Calu3 (cell line): ENCODE data around the gene ACOT2. TPM values are rescaled to one million over a fixed set of nuclear protein-coding genes. Genes with fewer than 3 reads are reported as not detected.
A peak's percentile ranks its signal among the peaks of the same experiment; 100 is the strongest.

ENCODE experiments used
- BruUV-seq: library from RNA; stranded (reverse); fragments of 400-500 nt; replicated peaks from 2 replicates; lab custom pipeline; 2021; lab: Mats Ljungman, UMichigan
- CTCF ChIA-PET: fragments of 300-600 bp; sonication (Branson Sonifier 250); formaldehyde crosslinking; loops from one replicate; lab custom pipeline; 2022; ENCODE audit warnings: antibody characterized with exemption; lab: Charles Lee
- DNase-seq: peaks from one replicate; pipeline ENCODE4 v3.0.0; 2022
- H3K27ac Mint-ChIP-seq: one replicate; pipeline ENCODE4 v1.8.0; 2022; ENCODE audit warnings: mixed read lengths; ENCODE audit not compliant: unreplicated experiment
- H3K27me3 Mint-ChIP-seq: one replicate; pipeline ENCODE4 v1.8.0; 2022; ENCODE audit warnings: mixed read lengths; ENCODE audit not compliant: unreplicated experiment
- H3K36me3 Mint-ChIP-seq: one replicate; pipeline ENCODE4 v1.8.0; 2022; ENCODE audit warnings: mild to moderate bottlenecking, moderate library complexity, mixed read lengths; ENCODE audit not compliant: insufficient read depth, unreplicated experiment
- H3K4me1 Mint-ChIP-seq: one replicate; pipeline ENCODE4 v1.8.0; 2022; ENCODE audit warnings: mild to moderate bottlenecking, low read depth, mixed read lengths; ENCODE audit not compliant: unreplicated experiment
- H3K4me3 Mint-ChIP-seq: one replicate; pipeline ENCODE4 v1.8.0; 2022; ENCODE audit warnings: mild to moderate bottlenecking, low read depth, moderate library complexity, mixed read lengths; ENCODE audit not compliant: unreplicated experiment
- H3K9me3 Mint-ChIP-seq: one replicate; pipeline ENCODE4 v1.8.0; 2022; ENCODE audit warnings: low read depth, mixed read lengths; ENCODE audit not compliant: unreplicated experiment
- intact Hi-C: fragments of 100-400 bp; cut with micrococcal nuclease; formaldehyde crosslinking; loops from one replicate; pipeline ENCODE4 v1.10.0; 2022; ENCODE audit not compliant: unreplicated experiment
- total RNA-seq: library from RNA; stranded (reverse); gene quantifications from 2 replicates; pipeline ENCODE4 v1.2.3, GENCODE V29; 2022
- TF ChIP-seq, protein P1 (sequence below): fragments of 200-600 bp; IDR thresholded peaks from one replicate; pipeline ENCODE4 v1.8.0; 2022; ENCODE audit warnings: antibody characterized with exemption; ENCODE audit not compliant: unreplicated experiment

Gene ACOT2
- total RNA-seq, 1 experiment from 2014 or later = 18.5 TPM

DNA sequence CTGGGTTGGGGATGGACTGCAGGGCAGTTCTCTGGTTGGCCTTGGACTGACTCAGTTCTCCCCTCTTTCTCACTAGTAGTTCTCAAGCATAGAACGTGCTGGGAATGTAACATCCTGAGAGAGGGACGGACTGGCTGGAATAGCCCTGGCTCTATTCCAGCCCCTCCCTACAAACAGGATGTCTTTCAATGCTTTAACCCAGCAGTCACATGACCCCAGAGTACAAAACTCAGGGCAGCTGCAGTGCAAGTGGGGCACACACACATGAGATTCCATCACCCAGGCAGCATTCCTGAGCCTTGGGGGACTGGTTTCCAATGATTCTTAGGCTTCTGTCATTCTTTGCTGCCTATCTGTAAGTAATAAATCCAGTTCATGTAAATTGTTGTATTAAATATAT, 41.7 kb downstream of the ACOT2 start:
- Mint-ChIP-seq H3K27ac (no peak overlapping the region), H3K9me3 (no peaks in the 10 kb centered on the region), H3K4me3 (no peak overlapping the region), H3K36me3 (peaks cover 18% of the 10 kb centered on the region), H3K4me1 (no peaks in the 10 kb centered on the region), H3K27me3 (no peaks in the 10 kb centered on the region)
- BruUV-seq = no TSS peak
- intact Hi-C loops = no loop called here
- DNase-seq = no peak
- CTCF ChIA-PET = interaction anchor here (0.7 kb wide), 1 partner anchor 103 kb away, joined by 3 read pairs; no protein-coding TSS in a partner anchor
- TF ChIP-seq, protein P1, sequence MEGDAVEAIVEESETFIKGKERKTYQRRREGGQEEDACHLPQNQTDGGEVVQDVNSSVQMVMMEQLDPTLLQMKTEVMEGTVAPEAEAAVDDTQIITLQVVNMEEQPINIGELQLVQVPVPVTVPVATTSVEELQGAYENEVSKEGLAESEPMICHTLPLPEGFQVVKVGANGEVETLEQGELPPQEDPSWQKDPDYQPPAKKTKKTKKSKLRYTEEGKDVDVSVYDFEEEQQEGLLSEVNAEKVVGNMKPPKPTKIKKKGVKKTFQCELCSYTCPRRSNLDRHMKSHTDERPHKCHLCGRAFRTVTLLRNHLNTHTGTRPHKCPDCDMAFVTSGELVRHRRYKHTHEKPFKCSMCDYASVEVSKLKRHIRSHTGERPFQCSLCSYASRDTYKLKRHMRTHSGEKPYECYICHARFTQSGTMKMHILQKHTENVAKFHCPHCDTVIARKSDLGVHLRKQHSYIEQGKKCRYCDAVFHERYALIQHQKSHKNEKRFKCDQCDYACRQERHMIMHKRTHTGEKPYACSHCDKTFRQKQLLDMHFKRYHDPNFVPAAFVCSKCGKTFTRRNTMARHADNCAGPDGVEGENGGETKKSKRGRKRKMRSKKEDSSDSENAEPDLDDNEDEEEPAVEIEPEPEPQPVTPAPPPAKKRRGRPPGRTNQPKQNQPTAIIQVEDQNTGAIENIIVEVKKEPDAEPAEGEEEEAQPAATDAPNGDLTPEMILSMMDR = no peak

DNA sequence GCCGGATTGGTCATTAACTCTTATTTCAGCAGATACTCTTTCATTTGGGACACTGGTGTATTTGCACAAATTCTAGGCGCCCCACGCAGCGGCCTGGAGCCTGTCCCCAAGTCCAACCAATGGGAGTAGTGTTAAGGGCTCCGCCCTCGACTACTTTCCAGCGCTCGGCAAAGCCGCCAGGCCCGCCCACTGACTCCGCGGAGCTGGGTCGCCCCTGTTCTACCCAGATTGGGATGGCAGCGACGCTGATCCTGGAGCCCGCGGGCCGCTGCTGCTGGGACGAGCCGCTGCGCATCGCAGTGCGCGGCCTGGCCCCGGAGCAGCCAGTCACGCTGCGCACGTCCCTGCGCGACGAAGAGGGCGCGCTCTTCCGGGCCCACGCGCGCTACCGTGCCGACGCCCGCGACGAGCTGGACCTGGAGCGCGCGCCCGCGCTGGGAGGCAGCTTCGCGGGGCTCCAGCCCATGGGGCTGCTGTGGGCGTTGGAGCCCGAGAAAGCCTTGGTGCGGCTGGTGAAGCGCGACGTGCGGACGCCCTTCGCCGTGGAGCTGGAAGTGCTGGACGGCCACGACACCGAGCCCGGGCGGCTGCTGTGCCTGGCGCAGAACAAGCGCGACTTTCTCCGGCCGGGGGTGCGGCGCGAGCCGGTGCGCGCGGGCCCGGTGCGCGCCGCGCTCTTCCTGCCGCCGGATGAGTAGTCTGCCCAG, 43.5 kb downstream of the ACOT2 start, which contains the start of gene ACOT6:
ACOT6 (plus strand) TSS at position 179 of the 707 bp plus-strand sequence; CDS start at position 234, 55 bp downstream.
- Mint-ChIP-seq H3K27ac (no peak within 1 kb of the TSS), H3K27me3 (no peaks in the 10 kb centered on the region), H3K9me3 (no peaks in the 10 kb centered on the region), H3K4me1 (no peaks in the 10 kb centered on the region), H3K36me3 (peaks cover 18% of the 10 kb centered on the region), H3K4me3 (peak within 1 kb of the TSS; percentile 70)
- BruUV-seq = no TSS peak
- intact Hi-C loops = no loop called here
- TF ChIP-seq, protein P1 = no peak
- CTCF ChIA-PET = interaction anchor here (0.9 to 1.1 kb wide), 3 partner anchors 10 to 104 kb away, joined by 3 to 4 read pairs (median 3); no protein-coding TSS in a partner anchor
- peak; percentile 77 for DNase-seq

DNA sequence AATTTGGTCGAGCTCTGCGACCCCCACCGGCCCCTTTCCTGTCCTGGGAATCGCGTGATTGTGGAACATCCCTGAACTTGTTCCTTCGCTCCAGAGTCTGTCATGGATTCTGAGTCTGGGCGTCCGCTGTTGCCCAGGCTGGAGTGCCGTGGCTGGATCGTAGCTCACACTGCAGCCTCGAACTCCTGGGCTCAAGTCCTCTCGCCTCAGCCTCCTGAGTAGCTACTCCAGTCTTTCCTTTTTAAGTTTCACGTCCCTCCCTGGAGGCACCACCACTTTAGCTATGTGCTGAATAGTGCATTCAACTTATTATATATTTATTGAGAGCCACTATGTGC, 44.0 kb downstream of the ACOT2 start:
- no peak for DNase-seq
- TF ChIP-seq, protein P1 = no peak
- intact Hi-C loops = no loop called here
- Mint-ChIP-seq H3K27me3 (no peaks in the 10 kb centered on the region), H3K36me3 (peaks cover 18% of the 10 kb centered on the region), H3K9me3 (no peaks in the 10 kb centered on the region), H3K4me1 (no peaks in the 10 kb centered on the region), H3K4me3 (peak overlapping the region; percentile 70), H3K27ac (no peak overlapping the region)
- CTCF ChIA-PET = interaction anchor here (0.9 to 1.1 kb wide), 2 partner anchors 11 to 20 kb away, joined by 3 to 4 read pairs; no protein-coding TSS in a partner anchor
- no TSS peak for BruUV-seq

DNA sequence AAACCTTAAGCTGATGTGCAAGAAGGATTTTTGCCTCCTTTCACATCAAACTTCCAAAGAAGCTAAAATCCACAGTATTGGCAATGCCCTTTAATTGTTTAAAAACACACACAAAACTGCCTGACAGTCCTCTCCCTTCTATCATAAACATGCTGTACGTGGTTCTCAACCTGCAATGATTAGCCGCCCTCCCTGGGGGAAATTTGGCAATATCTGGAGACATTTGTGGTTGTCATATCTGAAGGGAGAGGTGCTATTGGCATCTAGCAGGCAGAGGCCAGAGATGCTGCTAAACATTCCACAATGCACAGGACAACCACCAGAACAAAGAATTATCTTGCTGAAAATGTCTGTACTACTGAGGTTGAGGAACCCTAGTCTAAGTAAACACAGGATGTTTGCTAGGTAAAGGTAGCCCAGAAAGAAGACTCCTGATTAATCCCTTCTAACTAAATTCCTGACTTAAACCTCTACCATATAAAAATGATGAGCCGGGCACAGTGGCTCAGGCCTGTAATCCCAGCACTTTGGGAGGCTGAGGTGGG, 44.5 kb downstream of the ACOT2 start:
- Mint-ChIP-seq H3K27ac (no peak overlapping the region), H3K36me3 (peaks cover 18% of the 10 kb centered on the region), H3K4me1 (no peaks in the 10 kb centered on the region), H3K9me3 (no peaks in the 10 kb centered on the region), H3K27me3 (no peaks in the 10 kb centered on the region), H3K4me3 (peak overlapping the region; percentile 70)
- intact Hi-C loops = no loop called here
- BruUV-seq = no TSS peak
- CTCF ChIA-PET = interaction anchor here (0.5 to 1.1 kb wide), 3 partner anchors 11 to 477 kb away, joined by 3 to 5 read pairs (median 4); partner anchors contain the start of gene PSEN1
- TF ChIP-seq, protein P1 = no peak
- DNase-seq = no peak
